Measurements from ENCODE around the gene SERTAD2.

GRCh38 chr2:64604155-64604554, 49.6 kb downstream of the SERTAD2 start:
- TF ChIP-seq CTCF (IDR thresholded peaks at IDR 0.05; ENCODE audit: extremely low read depth in 1 of 2, insufficient read depth in 1 of 2, low read depth in 1 of 2, low read length in 2 of 2) (no peak), EZH2 (IDR thresholded peaks at IDR 0.05; ENCODE audit: borderline replicate concordance, low read depth, low read length, severe bottlenecking) (no peak), POLR2A (IDR thresholded peaks at IDR 0.05; ENCODE audit: low read depth, low read length) (no peak), FOS (IDR thresholded peaks at IDR 0.05; ENCODE audit: borderline replicate concordance, insufficient read depth, low read length) (no peak), POLR2AphosphoS5 (IDR thresholded peaks at IDR 0.05; ENCODE audit: insufficient read depth, low read depth, low read length) (no peak), MYC (IDR thresholded peaks at IDR 0.05; ENCODE audit: low read depth, low read length) (no peak), MAX (IDR thresholded peaks at IDR 0.05; ENCODE audit: insufficient read depth, insufficient read length) (no peak), JUN (IDR thresholded peaks at IDR 0.05; ENCODE audit: borderline replicate concordance, insufficient read depth, insufficient read length, low read depth) (no peak), GATA2 (IDR thresholded peaks at IDR 0.05; ENCODE audit: insufficient read depth, insufficient read length, low read depth, low read length) (no peak)

Measured in endothelial cell of umbilical vein (primary cell).